GM21360 (cell line): ENCODE results near the gene HOXC6.

Experiments
- ATAC-seq: cut with Tn5 transposase; IDR thresholded peaks from one replicate; pipeline ENCODE4 v1.9.1; 2021; ENCODE audit warnings: mild to moderate bottlenecking, moderate library complexity; ENCODE audit not compliant: unreplicated experiment

Gene HOXC6

GRCh38 chr12:54028314-54029201, at the start of gene HOXC6:
Gene HOXC6, plus strand, starts transcription at chr12:54028440. Its CDS starts 82 bp downstream, at chr12:54028522.
- ATAC-seq, result no peak

GRCh38 chr12:53978477-53979356, 49.5 kb upstream of the HOXC6 start:
- ATAC-seq, result no peak

GRCh38 chr12:53980104-53980801, 48.0 kb upstream of the HOXC6 start:
- no peak for ATAC-seq

- no peak for ATAC-seq
Observed at GRCh38 chr12:53980802-53981496, 47.3 kb upstream of the HOXC6 start.

- no peak for ATAC-seq
Observed at GRCh38 chr12:53981634-53982565, 46.3 kb upstream of the HOXC6 start.

- ATAC-seq, result no peak
Observed at GRCh38 chr12:53982648-53983567, 45.3 kb upstream of the HOXC6 start.

- ATAC-seq, result no peak
Observed at GRCh38 chr12:53983568-53983949, 44.7 kb upstream of the HOXC6 start.

- ATAC-seq, result no peak
Observed at GRCh38 chr12:53983950-53984572, 44.2 kb upstream of the HOXC6 start.

- peak; percentile 56 for ATAC-seq
Observed at GRCh38 chr12:53984901-53985691, 43.1 kb upstream of the HOXC6 start, which contains the start of gene HOXC10. Gene HOXC10, plus strand, starts transcription at chr12:53985146. Its CDS starts 114 bp downstream, at chr12:53985260.

- no peak for ATAC-seq
Observed at GRCh38 chr12:53985692-53985993, 42.6 kb upstream of the HOXC6 start.

- ATAC-seq, result no peak
Observed at GRCh38 chr12:53985994-53986685, 42.1 kb upstream of the HOXC6 start.

- no peak for ATAC-seq
Observed at GRCh38 chr12:53986686-53987483, 41.4 kb upstream of the HOXC6 start.

GRCh38 chr12:53987787-53988230, 40.4 kb upstream of the HOXC6 start:
- no peak for ATAC-seq

- ATAC-seq, result no peak
Observed at GRCh38 chr12:53988541-53989226, 39.6 kb upstream of the HOXC6 start.
